Stimulated activated CD4-positive, alpha-beta T cell treated with anti-CD3 and anti-CD28 coated beads, Interleukin-4, amount 100 ng/mL, for 24 hours (primary cell): ENCODE measurements around the gene MSL2.
"Not testable (repeated sequence)": the region's sequence is repeated elsewhere in the genome, so short reads cannot be mapped to it uniquely, and the experiment has no call there.

Experiments
- DNase-seq: peaks from one replicate; pipeline ENCODE4 v3.0.0-alpha.2; 2020

The MSL2 gene

GRCh38 chr3:136196064-136196400, at the start of gene MSL2:
Gene MSL2, minus strand, starts transcription at chr3:136196335. Its CDS starts 1,222 bp downstream, at chr3:136195113.
- DNase-seq: no peak

GRCh38 chr3:136245691-136246090, 49.6 kb upstream of the MSL2 start:
- no peak for DNase-seq

- no peak for DNase-seq
Observed at GRCh38 chr3:136239094-136239493, 43.0 kb upstream of the MSL2 start.

GRCh38 chr3:136237961-136238649, 42.0 kb upstream of the MSL2 start:
- DNase-seq: no peak

GRCh38 chr3:136237103-136237502, 41.0 kb upstream of the MSL2 start:
- DNase-seq: no peak

GRCh38 chr3:136236109-136236508, 40.0 kb upstream of the MSL2 start:
- DNase-seq: no peak

GRCh38 chr3:136235545-136235944, 39.4 kb upstream of the MSL2 start:
- no peak for DNase-seq

GRCh38 chr3:136232413-136232812, 36.3 kb upstream of the MSL2 start:
- no peak for DNase-seq

- not testable (repeated sequence) for DNase-seq
Observed at GRCh38 chr3:136222746-136223145, 26.6 kb upstream of the MSL2 start.

GRCh38 chr3:136211547-136211946, 15.4 kb upstream of the MSL2 start:
- no peak for DNase-seq

GRCh38 chr3:136209921-136210320, 13.8 kb upstream of the MSL2 start:
- no peak for DNase-seq

GRCh38 chr3:136207489-136208115, 11.5 kb upstream of the MSL2 start:
- DNase-seq: no peak

GRCh38 chr3:136199219-136199618, 3.1 kb upstream of the MSL2 start:
- not testable (repeated sequence) for DNase-seq

- DNase-seq: not testable (repeated sequence)
Observed at GRCh38 chr3:136198462-136199078, 2.4 kb upstream of the MSL2 start.

- DNase-seq: no peak
Observed at GRCh38 chr3:136197159-136197793, 1.1 kb upstream of the MSL2 start.

- peak; percentile 100 for DNase-seq
Observed at GRCh38 chr3:136196401-136197158, 445 bp upstream of the MSL2 start.

GRCh38 chr3:136195258-136196063, 674 bp downstream of the MSL2 start:
- peak; percentile 73 for DNase-seq

GRCh38 chr3:136194409-136195257, 1.5 kb downstream of the MSL2 start:
- peak; percentile 80 for DNase-seq

- DNase-seq: no peak
Observed at GRCh38 chr3:136193278-136194054, 2.7 kb downstream of the MSL2 start.

GRCh38 chr3:136192831-136193230, 3.3 kb downstream of the MSL2 start:
- DNase-seq: no peak
